Measurements from ENCODE around the gene STK11IP.
"Not testable (repeated sequence)": the region's sequence is repeated elsewhere in the genome, so short reads cannot be mapped to it uniquely, and the experiment has no call there.

The STK11IP gene

DNA sequence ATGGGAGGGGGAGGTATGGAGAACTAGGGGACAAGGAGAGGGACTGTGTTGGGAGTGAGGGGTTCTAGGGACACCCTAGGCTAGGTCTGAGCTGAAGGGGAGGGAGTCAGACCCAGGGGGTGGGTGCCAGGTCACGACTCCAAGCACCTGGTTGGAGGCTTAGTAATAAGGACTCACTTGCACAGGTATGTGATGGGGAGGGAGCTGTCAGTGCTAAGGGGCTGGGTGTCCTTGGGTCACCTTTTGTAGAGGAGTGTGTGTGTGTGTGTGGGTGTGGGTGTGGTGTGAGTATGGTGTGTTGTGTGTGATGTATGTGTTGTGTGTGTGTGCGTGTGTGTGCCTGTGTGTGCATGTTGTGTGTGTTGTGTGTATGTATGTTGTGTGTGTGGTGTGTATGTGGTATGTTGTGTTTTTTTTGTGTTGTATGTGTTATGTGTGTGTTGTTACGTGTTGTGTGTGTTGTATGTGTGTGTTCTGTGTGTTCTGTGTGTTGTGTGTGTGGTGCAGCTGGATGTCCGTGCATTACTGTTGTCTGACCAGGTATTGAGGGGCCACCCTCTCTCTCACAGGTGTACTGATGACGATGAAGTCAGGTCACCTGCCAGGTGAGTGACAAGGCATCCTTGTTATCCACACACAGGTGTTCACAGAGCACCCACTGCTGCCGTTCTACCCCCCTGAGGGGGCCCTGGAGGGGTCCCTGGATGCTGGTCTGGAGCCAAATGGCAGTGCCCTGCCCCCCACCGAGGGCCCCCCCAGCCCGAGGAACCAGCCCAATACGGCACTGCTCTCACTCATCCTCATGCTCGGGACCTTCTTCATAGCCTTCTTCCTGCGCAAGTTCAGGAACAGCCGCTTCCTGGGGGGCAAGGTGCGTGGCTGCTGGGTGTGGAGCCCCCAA lies 39.5 kb downstream of the STK11IP start:
- DNase-seq, result no peak

DNA sequence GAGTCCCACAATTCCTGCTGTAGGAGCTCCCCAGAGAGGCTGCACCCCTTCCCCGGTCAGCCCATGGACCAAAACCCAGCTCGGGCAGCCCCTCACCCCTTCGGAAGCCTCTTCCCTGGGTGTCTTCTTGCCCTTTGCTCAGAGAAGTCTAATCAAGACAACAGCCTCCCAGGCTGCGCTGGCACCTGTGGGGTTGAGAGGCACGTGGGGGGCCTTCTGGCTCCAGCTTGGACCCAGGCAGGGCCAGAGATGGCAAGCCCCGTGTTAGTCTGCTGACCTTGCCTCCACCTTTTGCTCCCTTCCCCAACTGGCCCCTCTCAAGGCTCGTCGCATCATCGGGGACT lies 40.2 kb downstream of the STK11IP start:
- DNase-seq, result no peak

GRCh38 chr2:219638217-219638947 lies 40.7 kb downstream of the STK11IP start:
- DNase-seq, result no peak

GRCh38 chr2:219638948-219639755 lies 41.5 kb downstream of the STK11IP start:
- DNase-seq, result peak; percentile 71

DNA sequence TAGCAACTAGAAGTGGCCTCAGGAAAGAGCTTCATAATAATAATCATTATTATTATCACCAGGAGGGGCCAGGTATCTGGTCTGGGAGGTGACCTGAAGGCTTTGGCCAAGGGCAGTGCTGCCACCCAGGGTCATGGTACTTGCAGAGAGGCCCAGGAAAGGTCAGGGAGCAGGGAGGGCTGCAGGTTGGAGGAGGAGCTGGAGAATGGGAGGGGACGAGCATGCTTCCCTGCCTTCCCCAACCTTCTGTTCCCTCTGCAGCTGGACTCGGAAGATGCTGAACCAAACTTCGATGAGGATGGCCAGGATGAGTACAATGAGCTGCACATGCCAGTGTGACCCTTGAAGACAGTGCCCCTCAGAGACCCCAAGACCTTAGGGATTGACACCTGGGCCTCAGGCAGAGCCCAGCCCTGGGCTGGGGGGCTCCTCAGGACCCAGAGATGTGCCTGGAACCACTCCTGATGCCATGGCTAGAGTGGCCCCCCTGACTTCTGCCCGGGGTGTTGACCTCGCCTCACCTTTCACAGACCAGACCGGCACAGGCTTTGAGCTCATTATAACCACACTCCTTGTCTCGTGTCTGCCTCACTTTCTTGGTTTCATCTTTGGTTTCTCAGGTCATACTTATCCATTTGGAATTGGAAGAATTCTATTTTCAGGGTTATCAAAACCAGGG lies 43.9 kb downstream of the STK11IP start:
- DNase-seq, result no peak

- no peak for DNase-seq
These were observed 44.4 kb downstream of the STK11IP start for GRCh38 chr2:219642069-219642454.

DNA sequence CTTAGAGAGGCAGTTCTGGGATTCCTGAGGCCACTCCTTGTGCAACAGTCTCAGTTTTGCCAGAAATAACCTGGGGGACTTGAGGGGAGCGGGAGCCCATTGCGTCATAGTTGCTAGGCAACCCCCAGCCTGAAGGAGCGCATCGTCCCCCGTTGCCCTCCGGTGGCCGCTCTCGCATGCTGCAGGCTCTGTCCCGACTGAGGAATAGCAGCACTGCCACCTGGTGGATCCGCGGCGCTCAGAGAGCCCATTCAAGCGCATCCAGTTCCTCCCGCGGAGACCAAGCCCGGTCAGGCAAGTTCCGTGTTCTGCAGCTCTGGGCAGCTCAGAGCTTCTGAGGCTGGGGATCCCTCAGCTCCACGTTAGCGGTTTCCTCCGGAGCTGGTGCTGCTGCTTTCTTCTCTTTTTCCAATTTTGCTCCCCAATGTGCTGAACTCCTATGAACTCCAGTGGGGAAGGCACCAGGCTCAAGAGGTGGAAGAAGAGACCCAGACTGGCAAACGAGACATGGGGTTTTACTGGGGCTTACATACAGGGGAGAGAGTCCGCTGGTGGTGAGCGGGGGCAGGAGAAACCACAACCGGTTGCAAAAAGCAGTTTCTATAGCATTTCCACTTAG lies 44.9 kb downstream of the STK11IP start:
- peak; percentile 95 for DNase-seq

DNA sequence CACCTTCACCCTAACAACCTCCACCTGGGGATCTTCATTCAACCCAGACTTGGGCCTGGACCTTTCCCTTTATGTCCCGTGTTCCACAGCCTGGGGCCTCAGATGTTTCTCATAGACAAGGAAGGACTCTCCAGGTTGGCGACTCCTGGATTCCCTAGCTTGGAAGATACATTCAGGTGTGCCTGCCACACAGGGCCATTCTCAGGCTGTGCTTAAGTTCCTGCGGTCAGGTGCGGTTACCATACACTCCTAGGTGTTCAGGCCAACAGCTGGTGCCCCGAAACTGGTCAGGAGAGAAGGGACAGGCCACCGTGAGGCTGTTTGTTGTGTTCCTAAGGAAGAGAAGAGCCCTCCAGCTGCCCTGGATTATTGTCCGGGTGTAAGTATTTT lies 45.4 kb downstream of the STK11IP start:
- DNase-seq, result no peak

- peak; percentile 29 for DNase-seq
These were observed 46.2 kb downstream of the STK11IP start for GRCh38 chr2:219643788-219644398.

DNA sequence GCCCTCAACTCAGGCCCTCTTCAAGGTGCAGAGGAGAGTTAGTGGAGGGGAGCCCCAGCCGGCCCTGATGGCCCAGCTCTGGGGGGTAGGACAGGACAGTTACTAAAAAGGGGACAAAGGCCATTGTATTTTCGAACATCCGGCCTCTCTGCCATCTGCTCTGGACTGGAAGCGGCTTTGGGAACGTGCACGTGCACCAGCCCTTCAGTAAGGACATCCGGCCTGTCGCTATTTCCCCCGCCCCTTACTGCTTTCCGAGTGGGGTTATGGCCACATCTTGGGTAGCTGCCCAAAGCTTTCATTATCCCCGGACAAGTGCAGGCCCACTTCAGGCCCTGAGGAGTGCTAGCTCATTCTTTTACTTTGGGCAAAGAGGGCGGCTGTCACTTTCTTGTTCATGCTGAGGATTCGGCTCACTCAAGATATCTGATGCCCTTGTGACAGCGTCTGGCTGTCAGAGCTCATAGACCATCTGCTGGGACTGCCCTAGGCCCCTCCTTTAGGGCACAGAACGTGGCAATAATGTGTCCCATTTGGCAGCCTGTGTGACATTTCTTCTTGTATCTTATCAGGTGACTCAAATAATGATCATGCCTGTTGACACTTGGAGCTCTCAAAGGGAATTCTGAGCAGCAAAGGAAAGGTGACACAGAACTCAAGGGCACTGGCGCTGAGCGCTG lies 47.3 kb downstream of the STK11IP start:
- no peak for DNase-seq

- peak; percentile 86 for DNase-seq
These were observed 48.2 kb downstream of the STK11IP start for GRCh38 chr2:219645631-219646527.

- DNase-seq, result no peak
These were observed 50.5 kb downstream of the STK11IP start for GRCh38 chr2:219648176-219648575.

DNA sequence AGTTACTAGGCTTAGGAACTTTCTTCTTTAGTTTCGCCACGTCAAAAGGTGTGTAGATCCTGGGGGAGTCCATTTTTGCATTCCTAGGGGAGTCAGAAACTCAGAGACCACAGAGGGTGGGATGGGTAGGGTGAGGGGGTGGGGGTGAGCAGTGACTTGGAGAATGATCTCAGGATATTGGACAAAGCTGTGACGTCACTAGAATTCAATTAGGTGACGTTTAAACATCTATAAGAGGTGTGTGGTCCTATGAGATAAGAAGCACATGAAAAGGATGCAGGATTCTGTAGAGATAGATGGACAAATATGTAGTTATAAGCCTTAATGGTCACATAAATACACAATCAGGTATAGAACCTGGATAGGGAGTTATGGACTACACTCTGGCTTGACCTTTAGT lies 51.3 kb downstream of the STK11IP start:
- DNase-seq, result no peak

DNA sequence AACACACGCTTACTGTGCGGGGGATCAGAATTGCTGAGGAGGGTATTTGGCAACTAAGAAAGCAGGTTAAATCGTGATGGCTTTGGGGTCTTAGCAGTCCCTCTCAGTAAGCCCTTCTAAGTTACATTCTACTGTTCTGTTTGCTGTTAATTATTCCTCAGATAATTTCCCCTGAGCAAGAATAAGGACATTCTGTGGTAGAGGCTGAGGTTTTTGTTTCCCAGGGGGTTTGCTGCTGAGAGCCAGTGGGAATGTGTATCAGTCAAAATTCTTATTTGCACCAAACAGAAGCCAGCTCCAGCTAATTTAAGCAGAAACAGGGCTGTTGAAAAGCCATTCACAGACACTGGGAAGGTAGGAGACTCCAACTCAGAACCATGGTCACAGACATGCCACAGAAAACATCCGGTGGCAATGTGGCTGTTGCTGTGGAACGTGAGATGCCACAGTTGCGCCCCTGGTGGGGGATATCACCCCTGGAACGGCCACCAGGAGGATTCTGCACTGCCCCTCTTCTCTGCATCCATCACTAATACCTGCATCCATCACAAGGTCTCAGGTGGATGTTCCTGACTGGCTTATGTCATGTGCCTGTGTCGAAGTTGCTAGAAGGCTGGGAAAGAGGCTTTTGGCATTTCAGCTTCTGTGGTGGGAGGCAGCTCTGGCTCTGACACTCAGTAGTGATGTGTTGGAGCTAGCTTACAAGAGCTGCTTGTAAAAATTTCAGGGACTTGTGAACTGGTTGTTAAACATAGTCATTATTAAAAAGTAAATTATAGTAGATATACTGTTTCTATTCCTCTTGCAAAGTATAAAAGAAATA lies 53.0 kb downstream of the STK11IP start:
- DNase-seq, result peak; percentile 22

- not testable (repeated sequence) for DNase-seq
These were observed 54.0 kb downstream of the STK11IP start for GRCh38 chr2:219651656-219652055.

DNA sequence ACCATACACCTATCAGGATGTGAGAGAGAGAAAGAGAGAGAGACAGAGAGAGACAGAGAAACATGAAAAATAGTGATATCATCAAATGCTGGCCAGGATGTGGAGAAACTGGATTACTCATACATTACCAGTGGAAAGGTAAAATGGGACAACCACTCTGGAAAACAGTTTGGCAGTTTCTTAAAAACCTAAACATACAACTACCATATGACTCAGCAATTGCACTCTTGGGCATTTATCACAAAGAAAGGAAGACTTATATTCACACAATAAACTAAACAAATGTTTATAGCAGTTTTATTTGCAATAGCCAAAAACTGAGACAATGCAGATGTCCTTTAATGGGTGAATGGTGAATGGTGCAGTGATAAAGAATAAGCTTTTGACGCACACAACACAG lies 58.9 kb downstream of the STK11IP start:
- peak; percentile 41 for DNase-seq

DNA sequence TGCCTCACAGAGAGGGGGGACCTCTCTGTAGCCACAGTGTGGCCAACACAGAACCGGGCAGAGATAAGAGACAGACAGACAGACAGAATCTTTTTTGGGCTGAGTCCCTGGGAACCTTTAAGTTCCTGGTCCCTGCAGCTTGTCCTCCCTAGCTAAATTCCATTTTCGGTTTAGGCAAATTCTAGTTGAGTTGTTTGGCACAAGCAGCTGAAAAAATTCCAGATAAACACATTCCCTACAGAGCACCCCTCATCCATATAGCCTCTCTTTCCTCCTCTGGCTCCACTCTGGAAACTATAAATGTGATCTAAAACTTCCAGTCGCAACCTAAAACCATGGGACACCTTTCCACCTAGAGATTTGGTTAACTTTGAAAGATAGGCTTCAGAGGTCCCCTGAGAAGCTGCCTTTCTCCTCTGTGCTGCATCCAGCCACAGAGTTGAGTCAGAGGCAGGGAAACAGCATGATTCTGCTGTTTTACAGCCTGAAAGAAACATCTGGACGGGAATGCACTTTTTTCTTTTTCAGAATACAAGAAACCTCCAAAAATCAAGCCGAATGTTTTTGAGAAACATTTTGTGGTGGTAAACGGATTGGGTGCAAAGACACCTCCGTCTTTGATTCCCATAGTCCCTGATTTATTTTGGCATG lies 60.7 kb downstream of the STK11IP start:
- DNase-seq, result peak; percentile 26

DNA sequence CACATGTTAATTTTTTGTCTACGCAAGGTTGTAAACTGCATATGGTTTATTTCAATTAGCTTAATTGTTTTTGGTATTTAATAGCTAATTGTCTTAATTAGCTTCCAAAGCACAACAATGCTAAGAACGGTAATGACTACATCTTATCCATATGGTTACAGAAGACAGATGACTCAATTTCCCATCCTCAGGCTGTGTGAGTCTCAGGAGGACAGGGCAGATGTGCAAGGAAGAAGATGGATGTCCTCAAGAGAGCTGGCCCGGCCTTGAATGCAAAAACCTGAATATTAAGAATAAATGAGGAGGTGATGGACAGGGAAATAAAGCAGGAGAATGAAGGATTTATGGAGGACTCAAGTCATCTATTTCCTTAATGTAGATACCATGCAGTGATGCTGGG lies 61.2 kb downstream of the STK11IP start:
- no peak for DNase-seq
